ENCODE data around the gene NUPR2. TPM values are rescaled to one million over a fixed set of nuclear protein-coding genes. Genes with fewer than 3 reads are reported as not detected.
A peak's percentile ranks its signal among the peaks of the same experiment; 100 is the strongest.
"Not testable (repeated sequence)": the region's sequence is repeated elsewhere in the genome, so short reads cannot be mapped to it uniquely, and the experiment has no call there.

The NUPR2 gene
- total RNA-seq, 4 donors from 2014 or later, result 2.0 to 7.5 (median 6.1) TPM; not detected in 1

DNA sequence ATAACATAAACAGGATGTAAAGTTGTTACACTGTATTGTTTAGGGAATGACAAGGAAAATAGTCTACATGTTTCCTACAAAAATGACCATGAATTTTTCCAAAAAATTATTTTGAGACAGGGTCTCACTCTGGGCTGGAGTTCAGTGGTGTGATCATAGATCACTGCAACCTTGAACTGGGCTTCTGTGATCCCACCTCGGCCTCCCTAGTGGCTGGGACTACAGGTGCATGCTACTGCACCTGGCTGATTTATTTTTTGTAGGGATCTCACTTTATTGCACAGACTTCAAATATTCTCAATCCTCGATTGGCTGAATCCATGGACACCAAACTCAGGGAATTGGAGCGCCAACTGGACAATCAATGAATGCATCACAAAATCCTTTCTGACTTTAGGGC, 16.6 kb downstream of the NUPR2 start:
- no peak for TF ChIP-seq CTCF (IDR thresholded peaks at IDR 0.05)
- no peak for TF ChIP-seq POLR2A (IDR thresholded peaks at IDR 0.05)
- WGBS, 2 donors, result 90 to 94% methylated on average over 3 of the region's 3 CpGs
- H3K4me3 ChIP-seq (ENCODE audit: low read depth, poor library complexity, severe bottlenecking), result no peak overlapping the region
- intact Hi-C loops (cut with DNase I; ENCODE audit: low total_unique reads), result no loop called here
- no peak for DNase-seq (ENCODE audit: low spot score in 2 of 2)

GRCh38 chr7:56098187-56099008, 17.8 kb downstream of the NUPR2 start:
- 91 to 92% methylated on average over 8 of the region's 8 CpGs for WGBS, 2 donors
- DNase-seq (ENCODE audit: low spot score in 2 of 2); H3K4me3 ChIP-seq (ENCODE audit: low read depth, poor library complexity, severe bottlenecking); intact Hi-C loops (cut with DNase I; ENCODE audit: low total_unique reads): not testable (repeated sequence)

GRCh38 chr7:56097700-56098099, 18.5 kb downstream of the NUPR2 start:
- H3K4me3 ChIP-seq (ENCODE audit: low read depth, poor library complexity, severe bottlenecking), result no peak overlapping the region
- TF ChIP-seq POLR2A (IDR thresholded peaks at IDR 0.05), result no peak
- no peak for TF ChIP-seq CTCF (IDR thresholded peaks at IDR 0.05)
- WGBS, 2 donors, result 36 to 40% methylated on average over 5 of the region's 5 CpGs
- intact Hi-C loops (cut with DNase I; ENCODE audit: low total_unique reads), result no loop called here
- DNase-seq (ENCODE audit: low spot score in 2 of 2), result peak; percentile 69 to 90

- intact Hi-C loops (cut with DNase I; ENCODE audit: low total_unique reads), result no loop called here
Observed at GRCh38 chr7:56092789-56093531, 23.3 kb downstream of the NUPR2 start, which contains the start of gene PHKG1. PHKG1 (minus strand) TSS chr7:56092952; CDS start chr7:56088941, 4,011 bp downstream.

GRCh38 chr7:56092388-56092787, 23.8 kb downstream of the NUPR2 start:
- WGBS, 2 donors, result 20 to 35% methylated on average over 6 of the region's 6 CpGs
- H3K4me3 ChIP-seq (ENCODE audit: low read depth, poor library complexity, severe bottlenecking); intact Hi-C loops (cut with DNase I; ENCODE audit: low total_unique reads); DNase-seq (ENCODE audit: low spot score in 2 of 2): not testable (repeated sequence)

More at GRCh38 chr7:56092789-56093531, 23.3 kb downstream of the NUPR2 start, which contains the start of gene PHKG1:
- DNase-seq (ENCODE audit: low spot score in 2 of 2), result peak; percentile 48 to 94
- WGBS, 2 donors, result 23 to 32% methylated on average over 16 to 19 of the region's 19 CpGs
- TF ChIP-seq POLR2A (IDR thresholded peaks at IDR 0.05) (no peak), CTCF (IDR thresholded peaks at IDR 0.05) (no peak)
- no peak within 1 kb of the TSS for H3K4me3 ChIP-seq (ENCODE audit: low read depth, poor library complexity, severe bottlenecking)

DNA sequence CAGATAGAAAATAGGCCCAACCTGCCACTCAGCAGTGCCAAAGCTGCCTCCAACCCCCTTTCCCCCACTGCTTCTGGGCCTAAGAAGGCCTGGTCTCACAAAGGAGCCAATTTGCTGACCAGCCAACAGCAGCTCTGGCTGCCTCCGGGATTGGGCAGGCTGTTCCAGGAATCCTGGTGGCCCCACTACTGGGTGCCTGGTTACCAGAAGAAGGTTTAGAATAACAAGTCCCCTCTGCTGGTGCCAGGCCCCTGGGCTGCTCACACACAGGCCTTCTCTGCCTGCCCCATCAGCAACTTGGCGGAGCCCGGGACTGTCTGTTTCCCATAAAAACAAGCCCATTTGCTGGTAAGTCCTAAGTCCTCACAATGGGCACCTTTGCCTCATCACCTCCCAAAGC, 24.6 kb downstream of the NUPR2 start:
- WGBS, 2 donors, result 48 to 64% methylated on average over 3 of the region's 3 CpGs
- no peak overlapping the region for H3K4me3 ChIP-seq (ENCODE audit: low read depth, poor library complexity, severe bottlenecking)
- DNase-seq (ENCODE audit: low spot score in 2 of 2), result peak in 1 of 2 donors; percentile 84
- intact Hi-C loops (cut with DNase I; ENCODE audit: low total_unique reads), result no loop called here
- TF ChIP-seq CTCF (IDR thresholded peaks at IDR 0.05), result no peak
- no peak for TF ChIP-seq POLR2A (IDR thresholded peaks at IDR 0.05)

Measured in lower leg skin (tissue), 4 donors.